Hepatocyte (in vitro differentiated cells): ENCODE data around the gene CNOT6.

Experiments
- EZH2 ChIP-seq: fragments of 200-600 bp; sonication (generic); IDR thresholded peaks from 2 replicates; pipeline ENCODE4 v1.6.1; 2016; ENCODE audit warnings: antibody characterized with exemption, mild to moderate bottlenecking, borderline replicate concordance
- EZH2phosphoT487 ChIP-seq: fragments of 200-600 bp; sonication (generic); IDR thresholded peaks from one replicate; pipeline ENCODE4 v1.6.1; 2018; ENCODE audit warnings: antibody characterized with exemption, mild to moderate bottlenecking, low read depth, moderate library complexity; ENCODE audit not compliant: unreplicated experiment, severe bottlenecking
- TF ChIP-seq, protein P1 (sequence below): fragments of 200-600 bp; sonication (generic); IDR thresholded peaks from 2 replicates; pipeline ENCODE4 v1.5.1; 2016; ENCODE audit warnings: antibody characterized with exemption, mild to moderate bottlenecking; ENCODE audit not compliant: poor library complexity

DNA sequence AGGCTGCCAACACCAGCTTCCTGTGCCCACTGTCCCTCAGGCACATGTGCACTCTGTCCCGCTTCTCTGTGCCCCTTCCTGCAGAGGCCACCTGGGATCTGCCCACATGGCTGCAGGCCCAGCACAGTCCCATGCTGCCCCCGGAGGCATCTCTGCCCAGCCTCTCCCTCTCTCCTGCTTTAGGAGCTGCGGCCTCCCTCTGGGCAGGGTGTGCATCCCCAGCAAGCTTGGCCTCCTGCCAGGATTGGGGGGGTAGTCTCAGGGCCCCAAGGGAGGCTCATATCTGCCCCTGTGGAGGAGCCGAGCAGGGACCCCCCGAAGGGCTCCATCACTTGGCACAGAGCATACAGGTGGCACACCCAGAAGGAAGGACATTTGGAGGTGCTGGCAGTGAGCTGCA is 130.4 kb downstream of the CNOT6 start:
- TF ChIP-seq, protein P1, sequence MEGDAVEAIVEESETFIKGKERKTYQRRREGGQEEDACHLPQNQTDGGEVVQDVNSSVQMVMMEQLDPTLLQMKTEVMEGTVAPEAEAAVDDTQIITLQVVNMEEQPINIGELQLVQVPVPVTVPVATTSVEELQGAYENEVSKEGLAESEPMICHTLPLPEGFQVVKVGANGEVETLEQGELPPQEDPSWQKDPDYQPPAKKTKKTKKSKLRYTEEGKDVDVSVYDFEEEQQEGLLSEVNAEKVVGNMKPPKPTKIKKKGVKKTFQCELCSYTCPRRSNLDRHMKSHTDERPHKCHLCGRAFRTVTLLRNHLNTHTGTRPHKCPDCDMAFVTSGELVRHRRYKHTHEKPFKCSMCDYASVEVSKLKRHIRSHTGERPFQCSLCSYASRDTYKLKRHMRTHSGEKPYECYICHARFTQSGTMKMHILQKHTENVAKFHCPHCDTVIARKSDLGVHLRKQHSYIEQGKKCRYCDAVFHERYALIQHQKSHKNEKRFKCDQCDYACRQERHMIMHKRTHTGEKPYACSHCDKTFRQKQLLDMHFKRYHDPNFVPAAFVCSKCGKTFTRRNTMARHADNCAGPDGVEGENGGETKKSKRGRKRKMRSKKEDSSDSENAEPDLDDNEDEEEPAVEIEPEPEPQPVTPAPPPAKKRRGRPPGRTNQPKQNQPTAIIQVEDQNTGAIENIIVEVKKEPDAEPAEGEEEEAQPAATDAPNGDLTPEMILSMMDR, result no peak
- TF ChIP-seq EZH2, result no peak
- no peak for TF ChIP-seq EZH2phosphoT487
